Measurements from ENCODE around the gene MGME1. TPM values are rescaled to one million over a fixed set of nuclear protein-coding genes. Genes with fewer than 3 reads are reported as not detected.

MGME1 gene
- total RNA-seq, 1 donor from 2014 or later: 14.2 TPM

DNA sequence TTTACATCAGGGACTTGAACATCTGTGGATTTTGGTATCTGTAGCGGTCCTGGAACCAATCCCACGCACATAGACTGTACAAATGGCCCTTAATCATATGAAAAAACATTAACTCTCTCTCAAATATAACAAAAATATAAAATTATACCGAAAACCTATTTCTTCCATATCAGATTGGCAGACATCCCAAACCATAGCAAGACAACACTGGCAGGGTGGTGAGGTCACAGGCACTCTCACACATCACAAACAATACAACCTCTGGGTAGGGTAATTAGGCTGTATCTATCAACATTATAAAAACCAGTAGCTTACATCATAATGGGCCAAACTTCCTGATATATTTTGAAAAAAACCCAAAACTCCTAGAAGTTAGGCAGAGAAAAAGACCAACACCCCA, 48.0 kb downstream of the MGME1 start:
- Histone ChIP-seq H2AFZ (ENCODE audit: low read depth, low read length) (no peak overlapping the region), H3K4me1 (ENCODE audit: insufficient read depth, low read length) (no peaks in the 10 kb centered on the region), H3K9me3 (ENCODE audit: insufficient read depth, low read depth, low read length) (no peaks in the 10 kb centered on the region), H3K79me2 (ENCODE audit: insufficient read depth, low read length) (no peaks in the 10 kb centered on the region), H3K27ac (ENCODE audit: low read depth, low read length) (no peak overlapping the region), H3K9ac (ENCODE audit: low read length) (no peak overlapping the region), H3K4me3 (ENCODE audit: insufficient read depth, low read depth, low read length) (no peak overlapping the region), H3K27me3 (ENCODE audit: insufficient read depth, low read length) (no peaks in the 10 kb centered on the region), H3K4me2 (ENCODE audit: low read length) (no peak overlapping the region), H3K36me3 (ENCODE audit: insufficient read depth, low read length) (no peaks in the 10 kb centered on the region), H4K20me1 (ENCODE audit: insufficient read depth, low read length) (no peaks in the 10 kb centered on the region)
- no peaks in the 10 kb centered on the region for H3K36me3 Mint-ChIP-seq (ENCODE audit: low read depth, unreplicated experiment)
- peaks cover 11% of the 10 kb centered on the region for H3K27me3 Mint-ChIP-seq (ENCODE audit: low read depth, unreplicated experiment)
- no peak overlapping the region for H3K4me3 Mint-ChIP-seq (ENCODE audit: unreplicated experiment)
- H3K4me1 Mint-ChIP-seq (ENCODE audit: low read depth, unreplicated experiment): no peaks in the 10 kb centered on the region
- no peak overlapping the region for H3K27ac Mint-ChIP-seq (ENCODE audit: unreplicated experiment)
- TF ChIP-seq, protein P1, sequence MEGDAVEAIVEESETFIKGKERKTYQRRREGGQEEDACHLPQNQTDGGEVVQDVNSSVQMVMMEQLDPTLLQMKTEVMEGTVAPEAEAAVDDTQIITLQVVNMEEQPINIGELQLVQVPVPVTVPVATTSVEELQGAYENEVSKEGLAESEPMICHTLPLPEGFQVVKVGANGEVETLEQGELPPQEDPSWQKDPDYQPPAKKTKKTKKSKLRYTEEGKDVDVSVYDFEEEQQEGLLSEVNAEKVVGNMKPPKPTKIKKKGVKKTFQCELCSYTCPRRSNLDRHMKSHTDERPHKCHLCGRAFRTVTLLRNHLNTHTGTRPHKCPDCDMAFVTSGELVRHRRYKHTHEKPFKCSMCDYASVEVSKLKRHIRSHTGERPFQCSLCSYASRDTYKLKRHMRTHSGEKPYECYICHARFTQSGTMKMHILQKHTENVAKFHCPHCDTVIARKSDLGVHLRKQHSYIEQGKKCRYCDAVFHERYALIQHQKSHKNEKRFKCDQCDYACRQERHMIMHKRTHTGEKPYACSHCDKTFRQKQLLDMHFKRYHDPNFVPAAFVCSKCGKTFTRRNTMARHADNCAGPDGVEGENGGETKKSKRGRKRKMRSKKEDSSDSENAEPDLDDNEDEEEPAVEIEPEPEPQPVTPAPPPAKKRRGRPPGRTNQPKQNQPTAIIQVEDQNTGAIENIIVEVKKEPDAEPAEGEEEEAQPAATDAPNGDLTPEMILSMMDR (IDR thresholded peaks at IDR 0.05; ENCODE audit: insufficient read depth, low read depth, low read length): no peak
- FAIRE-seq (no peak), DNase-seq (ENCODE audit: low read depth) (no peak)
- no peaks in the 10 kb centered on the region for H3K9me3 Mint-ChIP-seq (ENCODE audit: unreplicated experiment)

DNA sequence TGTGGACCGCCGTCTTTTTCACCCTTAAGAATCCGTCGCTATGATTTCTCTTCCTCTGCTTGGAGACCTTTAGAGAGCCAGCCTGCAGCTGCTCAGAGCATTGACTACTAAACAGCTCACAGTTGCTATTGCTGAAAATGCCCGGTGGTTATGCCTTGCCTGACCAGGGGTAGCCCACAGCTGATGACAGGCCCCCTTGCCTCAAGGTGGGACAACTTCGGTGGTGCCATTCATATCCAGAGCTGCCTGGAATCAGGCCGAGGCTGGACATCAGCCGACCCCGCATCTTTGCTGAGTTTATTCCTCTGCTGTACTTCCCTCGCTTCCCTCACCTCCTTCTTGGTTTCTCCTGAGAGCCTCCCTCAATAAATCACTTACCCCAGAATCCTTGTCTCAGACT, 49.3 kb downstream of the MGME1 start:
- Histone ChIP-seq H3K9me3 (ENCODE audit: insufficient read depth, low read depth, low read length) (no peaks in the 10 kb centered on the region), H3K27ac (ENCODE audit: low read depth, low read length) (no peak overlapping the region), H3K9ac (ENCODE audit: low read length) (no peak overlapping the region), H3K4me1 (ENCODE audit: insufficient read depth, low read length) (no peaks in the 10 kb centered on the region), H3K4me3 (ENCODE audit: insufficient read depth, low read depth, low read length) (no peak overlapping the region), H3K27me3 (ENCODE audit: insufficient read depth, low read length) (no peaks in the 10 kb centered on the region), H3K36me3 (ENCODE audit: insufficient read depth, low read length) (no peaks in the 10 kb centered on the region), H3K79me2 (ENCODE audit: insufficient read depth, low read length) (no peaks in the 10 kb centered on the region), H4K20me1 (ENCODE audit: insufficient read depth, low read length) (no peaks in the 10 kb centered on the region), H2AFZ (ENCODE audit: low read depth, low read length) (no peak overlapping the region), H3K4me2 (ENCODE audit: low read length) (no peak overlapping the region)
- FAIRE-seq (no peak), DNase-seq (ENCODE audit: low read depth) (no peak)
- Mint-ChIP-seq H3K27me3 (ENCODE audit: low read depth, unreplicated experiment) (peaks cover 11% of the 10 kb centered on the region), H3K4me3 (ENCODE audit: unreplicated experiment) (no peak overlapping the region), H3K4me1 (ENCODE audit: low read depth, unreplicated experiment) (no peaks in the 10 kb centered on the region), H3K9me3 (ENCODE audit: unreplicated experiment) (no peaks in the 10 kb centered on the region), H3K27ac (ENCODE audit: unreplicated experiment) (no peak overlapping the region), H3K36me3 (ENCODE audit: low read depth, unreplicated experiment) (no peaks in the 10 kb centered on the region)
- no peak for TF ChIP-seq EZH2 (IDR thresholded peaks at IDR 0.05; ENCODE audit: insufficient read depth, low read length)
- TF ChIP-seq, protein P1 (IDR thresholded peaks at IDR 0.05; ENCODE audit: insufficient read depth, low read depth, low read length): no peak

DNA sequence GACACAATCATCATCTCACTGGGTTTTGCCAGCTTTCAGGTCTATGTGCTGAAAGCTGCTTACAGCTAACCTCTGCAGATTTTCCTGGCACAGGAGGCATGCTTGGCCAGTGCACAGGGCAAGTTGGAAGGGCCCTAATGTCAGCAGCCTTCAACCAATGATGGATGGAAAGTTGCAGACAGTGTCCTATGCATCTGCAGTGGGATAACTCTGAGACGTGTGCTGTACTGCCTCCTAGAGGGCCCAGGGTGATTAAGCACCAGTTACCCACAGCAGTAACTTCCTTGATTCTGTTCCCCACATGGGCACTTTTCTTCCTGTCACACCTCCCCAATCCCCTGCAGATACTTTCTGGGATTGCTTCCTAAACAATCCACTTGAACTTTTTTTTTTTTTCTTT, 50.2 kb downstream of the MGME1 start:
- H3K36me3 Mint-ChIP-seq (ENCODE audit: low read depth, unreplicated experiment): no peaks in the 10 kb centered on the region
- no peak for DNase-seq (ENCODE audit: low read depth)

More for the DNA sequence above, 50.2 kb downstream of the MGME1 start:
- TF ChIP-seq EZH2 (IDR thresholded peaks at IDR 0.05; ENCODE audit: insufficient read depth, low read length): no peak
- TF ChIP-seq, protein P1 (IDR thresholded peaks at IDR 0.05; ENCODE audit: insufficient read depth, low read depth, low read length): peak; percentile 21
- Histone ChIP-seq H2AFZ (ENCODE audit: low read depth, low read length) (no peak overlapping the region), H3K4me2 (ENCODE audit: low read length) (no peak overlapping the region), H3K27ac (ENCODE audit: low read depth, low read length) (no peak overlapping the region), H3K4me3 (ENCODE audit: insufficient read depth, low read depth, low read length) (no peak overlapping the region), H3K9ac (ENCODE audit: low read length) (no peak overlapping the region), H3K9me3 (ENCODE audit: insufficient read depth, low read depth, low read length) (no peaks in the 10 kb centered on the region), H3K4me1 (ENCODE audit: insufficient read depth, low read length) (no peaks in the 10 kb centered on the region), H3K27me3 (ENCODE audit: insufficient read depth, low read length) (no peaks in the 10 kb centered on the region), H3K79me2 (ENCODE audit: insufficient read depth, low read length) (no peaks in the 10 kb centered on the region), H3K36me3 (ENCODE audit: insufficient read depth, low read length) (no peaks in the 10 kb centered on the region), H4K20me1 (ENCODE audit: insufficient read depth, low read length) (no peaks in the 10 kb centered on the region)
- no peak for FAIRE-seq
- Mint-ChIP-seq H3K4me3 (ENCODE audit: unreplicated experiment) (no peak overlapping the region), H3K4me1 (ENCODE audit: low read depth, unreplicated experiment) (no peaks in the 10 kb centered on the region), H3K27me3 (ENCODE audit: low read depth, unreplicated experiment) (peaks cover 11% of the 10 kb centered on the region), H3K27ac (ENCODE audit: unreplicated experiment) (no peak overlapping the region), H3K9me3 (ENCODE audit: unreplicated experiment) (no peaks in the 10 kb centered on the region)
